SU-DHL-6 (cell line): Measurements from ENCODE around the gene RELL2.

Experiments
- EZH2phosphoT487 ChIP-seq: fragments of 200-600 bp; sonication (generic), shearing (Covaris generic); conservative IDR thresholded peaks from 2 replicates; pipeline ENCODE4 v1.6.1; 2018; ENCODE audit warnings: mild to moderate bottlenecking, antibody characterized with exemption, low read length, moderate library complexity, mixed read lengths
- TF ChIP-seq, protein P1 (sequence below): fragments of 200-600 bp; sonication (generic); IDR thresholded peaks from one replicate; pipeline ENCODE4 v1.5.1; 2017; ENCODE audit warnings: antibody characterized with exemption, mild to moderate bottlenecking, low read length, moderate library complexity; ENCODE audit not compliant: insufficient read depth, poor library complexity, severe bottlenecking

DNA sequence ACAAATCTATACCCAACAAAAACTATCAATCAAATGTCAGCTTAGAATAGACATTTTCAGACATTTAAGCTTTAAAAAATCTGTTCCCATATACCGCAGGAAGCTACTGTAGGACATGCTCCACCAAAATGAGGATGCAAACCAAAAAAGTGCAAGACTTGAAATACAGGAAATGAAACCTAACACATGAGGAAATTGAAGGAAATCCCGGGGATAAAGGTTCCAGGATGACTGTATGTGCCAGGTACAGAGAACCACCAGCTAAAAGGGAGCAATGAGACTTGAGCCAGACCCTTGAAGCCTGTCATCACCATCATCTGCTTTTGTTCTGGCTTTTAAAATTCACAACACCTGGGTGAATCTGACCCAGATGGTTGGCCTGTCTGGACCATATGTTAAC, 39.4 kb upstream of the RELL2 start:
- TF ChIP-seq, protein P1, sequence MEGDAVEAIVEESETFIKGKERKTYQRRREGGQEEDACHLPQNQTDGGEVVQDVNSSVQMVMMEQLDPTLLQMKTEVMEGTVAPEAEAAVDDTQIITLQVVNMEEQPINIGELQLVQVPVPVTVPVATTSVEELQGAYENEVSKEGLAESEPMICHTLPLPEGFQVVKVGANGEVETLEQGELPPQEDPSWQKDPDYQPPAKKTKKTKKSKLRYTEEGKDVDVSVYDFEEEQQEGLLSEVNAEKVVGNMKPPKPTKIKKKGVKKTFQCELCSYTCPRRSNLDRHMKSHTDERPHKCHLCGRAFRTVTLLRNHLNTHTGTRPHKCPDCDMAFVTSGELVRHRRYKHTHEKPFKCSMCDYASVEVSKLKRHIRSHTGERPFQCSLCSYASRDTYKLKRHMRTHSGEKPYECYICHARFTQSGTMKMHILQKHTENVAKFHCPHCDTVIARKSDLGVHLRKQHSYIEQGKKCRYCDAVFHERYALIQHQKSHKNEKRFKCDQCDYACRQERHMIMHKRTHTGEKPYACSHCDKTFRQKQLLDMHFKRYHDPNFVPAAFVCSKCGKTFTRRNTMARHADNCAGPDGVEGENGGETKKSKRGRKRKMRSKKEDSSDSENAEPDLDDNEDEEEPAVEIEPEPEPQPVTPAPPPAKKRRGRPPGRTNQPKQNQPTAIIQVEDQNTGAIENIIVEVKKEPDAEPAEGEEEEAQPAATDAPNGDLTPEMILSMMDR: no peak
- TF ChIP-seq EZH2phosphoT487: no peak
